Spleen (tissue), 7 donors: Measurements from ENCODE around the gene CSNK1G2.
A peak's percentile ranks its signal among the peaks of the same experiment; 100 is the strongest.

ENCODE experiments used
- POLR2A ChIP-seq, 3 donors: fragments of 450-650 bp; IDR thresholded peaks; one replicate each; pipeline ENCODE4 v1.5.1; 2017; ENCODE audit warnings: antibody characterized with exemption in 3 of 3, mild to moderate bottlenecking in 1 of 3
- POLR2AphosphoS5 ChIP-seq, 3 donors: sonication (generic); formaldehyde crosslinking; IDR thresholded peaks; one replicate each; pipeline ENCODE4 v1.5.1; 2017; ENCODE audit warnings: antibody characterized with exemption in 3 of 3
- TF ChIP-seq, protein P1 (sequence below), 11 experiments: fragments of 200-600 bp in 7 of 11; fragments of 450-650 bp in 4 of 11; sonication (generic) in 4 of 11; IDR thresholded peaks in 8 of 11; conservative IDR thresholded peaks in 3 of 11; 1 replicate in 7 of 11; 2 replicates in 4 of 11; pipeline versions ENCODE4 v1.4.0 to v1.8.0; 2016 to 2021; ENCODE audit warnings: antibody characterized with exemption in 11 of 11, inconsistent platforms in 4 of 11, mild to moderate bottlenecking in 1 of 11
- donor health status: DM: no; HTN: no; CAD: no; lungs with moderate emphysema.
- donor health status: DM: no; HTN: no; CAD: no.
- donor health status: DM: no; HTN: no; CAD: no.

DNA sequence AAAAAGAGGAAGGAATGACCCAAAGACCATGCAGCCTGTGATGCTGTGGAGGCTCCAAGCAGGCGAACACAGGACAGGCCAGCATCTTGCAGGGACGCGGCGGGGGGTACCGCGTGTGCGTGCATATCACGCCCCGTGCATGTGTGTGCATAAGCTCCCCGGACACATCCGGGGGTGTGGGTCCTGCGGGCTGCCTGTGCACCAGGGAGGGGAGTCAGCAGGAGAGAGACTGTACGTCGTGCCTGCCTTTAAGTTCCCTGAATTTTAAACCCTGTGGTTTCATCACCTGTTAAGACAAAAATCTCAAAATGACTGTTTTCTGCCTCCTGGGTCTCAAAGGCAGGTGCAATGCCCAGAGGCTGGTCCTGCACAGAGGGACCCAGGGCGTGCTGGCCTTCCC is 19.1 kb upstream of the CSNK1G2 start:
- TF ChIP-seq, protein P1, sequence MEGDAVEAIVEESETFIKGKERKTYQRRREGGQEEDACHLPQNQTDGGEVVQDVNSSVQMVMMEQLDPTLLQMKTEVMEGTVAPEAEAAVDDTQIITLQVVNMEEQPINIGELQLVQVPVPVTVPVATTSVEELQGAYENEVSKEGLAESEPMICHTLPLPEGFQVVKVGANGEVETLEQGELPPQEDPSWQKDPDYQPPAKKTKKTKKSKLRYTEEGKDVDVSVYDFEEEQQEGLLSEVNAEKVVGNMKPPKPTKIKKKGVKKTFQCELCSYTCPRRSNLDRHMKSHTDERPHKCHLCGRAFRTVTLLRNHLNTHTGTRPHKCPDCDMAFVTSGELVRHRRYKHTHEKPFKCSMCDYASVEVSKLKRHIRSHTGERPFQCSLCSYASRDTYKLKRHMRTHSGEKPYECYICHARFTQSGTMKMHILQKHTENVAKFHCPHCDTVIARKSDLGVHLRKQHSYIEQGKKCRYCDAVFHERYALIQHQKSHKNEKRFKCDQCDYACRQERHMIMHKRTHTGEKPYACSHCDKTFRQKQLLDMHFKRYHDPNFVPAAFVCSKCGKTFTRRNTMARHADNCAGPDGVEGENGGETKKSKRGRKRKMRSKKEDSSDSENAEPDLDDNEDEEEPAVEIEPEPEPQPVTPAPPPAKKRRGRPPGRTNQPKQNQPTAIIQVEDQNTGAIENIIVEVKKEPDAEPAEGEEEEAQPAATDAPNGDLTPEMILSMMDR (IDR thresholded peaks at IDR 0.05 in 8 of 11, conservative IDR thresholded peaks at IDR 0.05 in 3 of 11) = no peak
- no peak for TF ChIP-seq POLR2A (IDR thresholded peaks at IDR 0.05)
- peak in 1 of 3 donors; percentile 36 for TF ChIP-seq POLR2AphosphoS5 (IDR thresholded peaks at IDR 0.05)
